Tibial nerve (tissue), 4 donors: ENCODE measurements around the gene DLGAP4. TPM values are rescaled to one million over a fixed set of nuclear protein-coding genes. Genes with fewer than 3 reads are reported as not detected.
"Not testable (repeated sequence)": the region's sequence is repeated elsewhere in the genome, so short reads cannot be mapped to it uniquely, and the experiment has no call there.

Source experiments
- DNase-seq, 2 donors: peaks; one replicate each; pipeline ENCODE4 v3.0.0-alpha.2; 2019; ENCODE audit warnings: low spot score in 2 of 2
- H3K27ac ChIP-seq, 4 donors: fragments of 200-600 bp; sonication (generic) in 3 of 4; one replicate each; pipeline ENCODE4 v1.5.1; 2017 to 2019; ENCODE audit warnings: mild to moderate bottlenecking in 1 of 4
- H3K27me3 ChIP-seq, 2 donors: fragments of 200-600 bp; sonication (generic) in 1 of 2; one replicate each; pipeline versions ENCODE4 v1.5.1 to v1.6.0; 2017 to 2019
- H3K36me3 ChIP-seq, 3 donors: fragments of 200-600 bp; sonication (generic); one replicate each; pipeline ENCODE4 v1.5.1; 2018 to 2019
- H3K4me1 ChIP-seq, 4 donors: fragments of 200-600 bp; sonication (generic) in 3 of 4; one replicate each; pipeline ENCODE4 v1.5.1; 2017 to 2019
- H3K4me3 ChIP-seq, 4 donors: fragments of 200-600 bp; sonication (generic) in 3 of 4; one replicate each; pipeline ENCODE4 v1.5.1; 2017 to 2019; ENCODE audit warnings: mild to moderate bottlenecking in 1 of 4, moderate library complexity in 1 of 4
- H3K9me3 ChIP-seq, 4 donors: fragments of 200-600 bp; sonication (generic) in 3 of 4; one replicate each; pipeline ENCODE4 v1.5.1; 2017 to 2019
- CTCF ChIP-seq, 5 experiments: fragments of 200-600 bp in 3 of 5; fragments of 450-650 bp in 2 of 5; sonication (generic) in 3 of 5; IDR thresholded peaks; one replicate each; pipeline ENCODE4 v1.5.1; 2016 to 2019; ENCODE audit warnings: antibody characterized with exemption in 5 of 5, mild to moderate bottlenecking in 3 of 5, moderate library complexity in 2 of 5
- EP300 ChIP-seq, 2 donors: sonication (generic); formaldehyde crosslinking; IDR thresholded peaks; one replicate each; pipeline ENCODE4 v1.6.1; 2017; ENCODE audit warnings: antibody characterized with exemption in 2 of 2, mild to moderate bottlenecking in 1 of 2
- POLR2A ChIP-seq, 2 donors: fragments of 450-650 bp; IDR thresholded peaks; one replicate each; pipeline ENCODE4 v1.6.1; 2017; ENCODE audit warnings: antibody characterized with exemption in 2 of 2, mild to moderate bottlenecking in 2 of 2, moderate library complexity in 2 of 2
- WGBS, 2 donors: methylation state at CpG; one replicate each; pipeline ENCODE4 v1.1.5; 2018; 5-methylcytosine and 5-hydroxymethylcytosine counted together
- total RNA-seq, 4 donors: library from RNA; depleted of rRNA; stranded (reverse); fragments of >200 nt; gene quantifications; one replicate each; pipeline ENCODE4 v1.1.0, GENCODE V29; 2016

Gene DLGAP4
- total RNA-seq, 4 donors from 2014 or later: 46.1 to 97.5 (median 52.5) TPM

- WGBS, 2 donors: 63 to 66% methylated on average over 10 to 13 of the region's 16 CpGs
- H3K4me1 ChIP-seq: peaks cover 0 to 40% (median 3%) of the 10 kb centered on the region in 4 donors
These were observed 244.0 kb downstream of the DLGAP4 start for GRCh38 chr20:36549942-36550789.

GRCh38 chr20:36550790-36551299, 244.7 kb downstream of the DLGAP4 start:
- H3K9me3 ChIP-seq: no peaks in the 10 kb centered on the region
- peaks cover 0 to 34% (median 3%) of the 10 kb centered on the region in 4 donors for H3K4me1 ChIP-seq
- no peak overlapping the region for H3K4me3 ChIP-seq
- peaks cover 0 to 40% (median 0%) of the 10 kb centered on the region in 3 donors for H3K36me3 ChIP-seq
- DNase-seq: no peak
- H3K27ac ChIP-seq: peak overlapping the region; percentile 16 to 69 (median 43)
- no peaks in the 10 kb centered on the region for H3K27me3 ChIP-seq
- TF ChIP-seq CTCF (IDR thresholded peaks at IDR 0.05): no peak
- TF ChIP-seq EP300 (IDR thresholded peaks at IDR 0.05): peak in 1 of 2 donors; percentile 63
- WGBS, 2 donors: 21 to 27% methylated on average over 13 to 14 of the region's 15 CpGs

More at GRCh38 chr20:36549942-36550789, 244.0 kb downstream of the DLGAP4 start:
- Histone ChIP-seq H3K27ac (peak overlapping the region; percentile 16 to 69 (median 43)), H3K9me3 (no peaks in the 10 kb centered on the region), H3K36me3 (peaks cover 0 to 45% (median 0%) of the 10 kb centered on the region in 3 donors), H3K27me3 (no peaks in the 10 kb centered on the region), H3K4me3 (no peak overlapping the region)
- no peak for DNase-seq
- TF ChIP-seq POLR2A (IDR thresholded peaks at IDR 0.05): no peak
- peak in 1 of 2 donors; percentile 10 for TF ChIP-seq EP300 (IDR thresholded peaks at IDR 0.05)
- TF ChIP-seq CTCF (IDR thresholded peaks at IDR 0.05): no peak

- H3K27ac ChIP-seq: no peak overlapping the region
- no peaks in the 10 kb centered on the region for H3K9me3 ChIP-seq
- WGBS, 2 donors: 91 to 96% methylated on average over 2 of the region's 2 CpGs
- H3K4me1 ChIP-seq: peaks cover 0 to 19% (median 3%) of the 10 kb centered on the region in 4 donors
- no peaks in the 10 kb centered on the region for H3K36me3 ChIP-seq
- no peak overlapping the region for H3K4me3 ChIP-seq
- no peak for TF ChIP-seq CTCF (IDR thresholded peaks at IDR 0.05)
- no peak for TF ChIP-seq POLR2A (IDR thresholded peaks at IDR 0.05)
- TF ChIP-seq EP300 (IDR thresholded peaks at IDR 0.05): no peak
- DNase-seq: no peak
- H3K27me3 ChIP-seq: no peaks in the 10 kb centered on the region
These were observed 249.1 kb downstream of the DLGAP4 start for GRCh38 chr20:36555248-36555647.

- Histone ChIP-seq H3K9me3 (peaks cover 0 to 13% (median 0%) of the 10 kb centered on the region in 4 donors), H3K27me3 (no peaks in the 10 kb centered on the region), H3K36me3 (peaks cover 0 to 9% (median 0%) of the 10 kb centered on the region in 3 donors), H3K27ac (no peak overlapping the region), H3K4me3 (no peak overlapping the region), H3K4me1 (no peaks in the 10 kb centered on the region)
- WGBS, 2 donors: 54 to 65% methylated on average over 2 of the region's 2 CpGs
- no peak for TF ChIP-seq EP300 (IDR thresholded peaks at IDR 0.05)
- DNase-seq: no peak
These were observed 256.6 kb downstream of the DLGAP4 start for GRCh38 chr20:36562724-36563123.

- Histone ChIP-seq H3K27me3 (no peaks in the 10 kb centered on the region), H3K27ac (no peak overlapping the region), H3K4me1 (no peaks in the 10 kb centered on the region), H3K9me3 (peaks cover 0 to 13% (median 0%) of the 10 kb centered on the region in 4 donors), H3K4me3 (no peak overlapping the region), H3K36me3 (peaks cover 0 to 9% (median 0%) of the 10 kb centered on the region in 3 donors)
- WGBS, 2 donors: 78 to 80% methylated on average over 1 of the region's 1 CpG
- no peak for DNase-seq
- TF ChIP-seq POLR2A (IDR thresholded peaks at IDR 0.05) (no peak), CTCF (IDR thresholded peaks at IDR 0.05) (no peak)
These were observed 257.2 kb downstream of the DLGAP4 start for GRCh38 chr20:36563374-36563773.

- H3K4me1 ChIP-seq, H3K36me3 ChIP-seq, H3K27me3 ChIP-seq, H3K4me3 ChIP-seq, H3K27ac ChIP-seq, DNase-seq: not testable (repeated sequence)
- WGBS, 2 donors: 96 to 97% methylated on average over 13 of the region's 13 CpGs
- peaks cover 0 to 13% (median 0%) of the 10 kb centered on the region in 4 donors for H3K9me3 ChIP-seq
These were observed 258.1 kb downstream of the DLGAP4 start for GRCh38 chr20:36564078-36564725.

- H3K27ac ChIP-seq, DNase-seq: not testable (repeated sequence)
- WGBS, 2 donors: 97 to 99% methylated on average over 6 of the region's 6 CpGs
These were observed 258.6 kb downstream of the DLGAP4 start for GRCh38 chr20:36564726-36565121.

More at GRCh38 chr20:36564726-36565121, 258.6 kb downstream of the DLGAP4 start:
- not testable (repeated sequence) for H3K27me3 ChIP-seq, H3K4me1 ChIP-seq, H3K36me3 ChIP-seq, H3K4me3 ChIP-seq
- peaks cover 0 to 13% (median 0%) of the 10 kb centered on the region in 4 donors for H3K9me3 ChIP-seq
